HEK293T (cell line): Measurements from ENCODE around the gene ODF4.

Experiments
- ELF4 ChIP-seq: fragments of 450-650 bp; IDR thresholded peaks from 2 replicates; pipeline ENCODE4 v1.6.1; 2017; ENCODE audit warnings: antibody characterized with exemption
- FOXM1 ChIP-seq: fragments of 450-650 bp; IDR thresholded peaks from 2 replicates; pipeline ENCODE4 v1.6.1; 2017; ENCODE audit warnings: mild to moderate bottlenecking, borderline replicate concordance
- LEF1 ChIP-seq: fragments of 450-650 bp; IDR thresholded peaks from 2 replicates; pipeline ENCODE4 v1.6.1; 2017; ENCODE audit warnings: mild to moderate bottlenecking, borderline replicate concordance
- SP1 ChIP-seq: fragments of 450-650 bp; IDR thresholded peaks from 2 replicates; pipeline ENCODE4 v1.6.1; 2017
- TARDBP ChIP-seq: fragments of 450-650 bp; IDR thresholded peaks from 2 replicates; pipeline ENCODE4 v1.6.1; 2016

- TF ChIP-seq FOXM1 = no peak
- TF ChIP-seq SP1 = no peak
- no peak for TF ChIP-seq LEF1
- no peak for TF ChIP-seq ELF4
- TF ChIP-seq TARDBP = no peak
These were observed 45.2 kb downstream of the ODF4 start for GRCh38 chr17:8384801-8385378.
